Chondrocyte (in vitro differentiated cells): ENCODE measurements around the gene MCM9. TPM values are rescaled to one million over a fixed set of nuclear protein-coding genes. Genes with fewer than 3 reads are reported as not detected.

Experiments
- DNase-seq: peaks from one replicate; pipeline ENCODE4 v3.0.0; 2021; ENCODE audit warnings: mixed read lengths, low spot score
- H3K27ac Mint-ChIP-seq: one replicate; pipeline ENCODE4 v1.8.0; 2021; ENCODE audit warnings: mild to moderate bottlenecking, moderate library complexity, mixed read lengths; ENCODE audit not compliant: unreplicated experiment
- H3K27me3 Mint-ChIP-seq: 2 replicates; pipeline ENCODE4 v1.8.0; 2021; ENCODE audit warnings: low read depth, mixed read lengths
- H3K36me3 Mint-ChIP-seq: 2 replicates; pipeline ENCODE4 v1.8.0; 2021; ENCODE audit warnings: low read depth, mixed read lengths
- H3K4me1 Mint-ChIP-seq: 2 replicates; pipeline ENCODE4 v1.8.0; 2021; ENCODE audit warnings: low read depth, mild to moderate bottlenecking, mixed read lengths
- H3K4me3 Mint-ChIP-seq: one replicate; pipeline ENCODE4 v1.8.0; 2021; ENCODE audit warnings: mild to moderate bottlenecking, moderate library complexity, mixed read lengths; ENCODE audit not compliant: unreplicated experiment
- H3K9me3 Mint-ChIP-seq: 2 replicates; pipeline ENCODE4 v1.8.0; 2021; ENCODE audit warnings: low read depth, mixed read lengths
- CTCF ChIP-seq: fragments of 200-600 bp; sonication (generic); IDR thresholded peaks from 2 replicates; pipeline ENCODE4 v1.5.0; 2021; ENCODE audit warnings: antibody characterized with exemption, mild to moderate bottlenecking, moderate library complexity
- long read RNA-seq: library from polyadenylated mRNA; stranded (forward); transcript quantifications from one replicate; pipeline ENCODE4 v2.0.0, GENCODE V29; 2021
- total RNA-seq: library from RNA; stranded (reverse); gene quantifications from 3 replicates; pipeline ENCODE4 v1.2.1, GENCODE V29; 2021

Gene MCM9
- total RNA-seq = 9.9 to 14.1 TPM (median 11.1 TPM) in 3 replicates
- long read RNA-seq, full-length matches to known transcripts = 4 of 11 reads
- long read RNA-seq, partial matches to known transcripts = 4 of 11 reads
- long read RNA-seq, other reads (novel, unspliced or antisense) = 3 of 11 reads

- peak within 1 kb of the TSS; percentile 94 for H3K27ac Mint-ChIP-seq
- peak; percentile 7 for TF ChIP-seq CTCF
- peak within 1 kb of the TSS; percentile 91 for H3K4me3 Mint-ChIP-seq
- H3K36me3 Mint-ChIP-seq = peaks cover 4% of the 10 kb centered on the region
- H3K9me3 Mint-ChIP-seq = no peaks in the 10 kb centered on the region
- DNase-seq = peak; percentile 90
- no peaks in the 10 kb centered on the region for H3K27me3 Mint-ChIP-seq
- H3K4me1 Mint-ChIP-seq = peaks cover 17% of the 10 kb centered on the region
These were observed at the start of gene MCM9 for GRCh38 chr6:118934461-118935330. MCM9 (minus strand) TSS chr6:118935159; CDS start chr6:118931723, 3,436 bp downstream.

GRCh38 chr6:118984342-118984741 lies 49.4 kb upstream of the MCM9 start:
- no peaks in the 10 kb centered on the region for H3K4me1 Mint-ChIP-seq
- TF ChIP-seq CTCF = no peak
- H3K27me3 Mint-ChIP-seq = no peaks in the 10 kb centered on the region
- DNase-seq = no peak
- H3K9me3 Mint-ChIP-seq = no peaks in the 10 kb centered on the region
- H3K4me3 Mint-ChIP-seq = no peak overlapping the region
- H3K27ac Mint-ChIP-seq = no peak overlapping the region
- H3K36me3 Mint-ChIP-seq = peaks cover 1% of the 10 kb centered on the region

GRCh38 chr6:118982575-118982911 lies 47.6 kb upstream of the MCM9 start:
- no peaks in the 10 kb centered on the region for H3K27me3 Mint-ChIP-seq
- no peaks in the 10 kb centered on the region for H3K4me1 Mint-ChIP-seq
- H3K36me3 Mint-ChIP-seq = peaks cover 3% of the 10 kb centered on the region
- no peak for TF ChIP-seq CTCF
- H3K4me3 Mint-ChIP-seq = no peak overlapping the region
- no peak overlapping the region for H3K27ac Mint-ChIP-seq
- H3K9me3 Mint-ChIP-seq = no peaks in the 10 kb centered on the region
- no peak for DNase-seq

- no peak overlapping the region for H3K27ac Mint-ChIP-seq
- no peak for DNase-seq
- no peak overlapping the region for H3K4me3 Mint-ChIP-seq
- H3K4me1 Mint-ChIP-seq = no peaks in the 10 kb centered on the region
- no peaks in the 10 kb centered on the region for H3K9me3 Mint-ChIP-seq
- no peak for TF ChIP-seq CTCF
- peaks cover 3% of the 10 kb centered on the region for H3K36me3 Mint-ChIP-seq
- no peaks in the 10 kb centered on the region for H3K27me3 Mint-ChIP-seq
These were observed 47.1 kb upstream of the MCM9 start for GRCh38 chr6:118981884-118982574.

GRCh38 chr6:118980063-118980462 lies 45.1 kb upstream of the MCM9 start:
- no peaks in the 10 kb centered on the region for H3K9me3 Mint-ChIP-seq
- no peak overlapping the region for H3K4me3 Mint-ChIP-seq
- TF ChIP-seq CTCF = no peak
- no peak for DNase-seq
- no peaks in the 10 kb centered on the region for H3K4me1 Mint-ChIP-seq
- peaks cover 3% of the 10 kb centered on the region for H3K36me3 Mint-ChIP-seq
- no peaks in the 10 kb centered on the region for H3K27me3 Mint-ChIP-seq
- no peak overlapping the region for H3K27ac Mint-ChIP-seq
